Posterior cingulate gyrus (tissue), 11 donors: ENCODE results near the gene CEMIP2.

ENCODE experiments used
- DNase-seq, 10 donors: peaks; one replicate each; pipeline versions ENCODE4 v3.0.0 to v3.0.0-alpha.2; 2020 to 2021; ENCODE audit warnings: mixed read lengths in 3 of 10
- intact Hi-C: fragments of 100-400 bp; cut with DNase I; formaldehyde crosslinking; loops from one replicate; pipeline ENCODE4 v1.15.1; 2023

The CEMIP2 gene

GRCh38 chr9:71754151-71754550 is 14.2 kb downstream of the CEMIP2 start:
- no peak for DNase-seq
- intact Hi-C loops, result no loop called here

DNA sequence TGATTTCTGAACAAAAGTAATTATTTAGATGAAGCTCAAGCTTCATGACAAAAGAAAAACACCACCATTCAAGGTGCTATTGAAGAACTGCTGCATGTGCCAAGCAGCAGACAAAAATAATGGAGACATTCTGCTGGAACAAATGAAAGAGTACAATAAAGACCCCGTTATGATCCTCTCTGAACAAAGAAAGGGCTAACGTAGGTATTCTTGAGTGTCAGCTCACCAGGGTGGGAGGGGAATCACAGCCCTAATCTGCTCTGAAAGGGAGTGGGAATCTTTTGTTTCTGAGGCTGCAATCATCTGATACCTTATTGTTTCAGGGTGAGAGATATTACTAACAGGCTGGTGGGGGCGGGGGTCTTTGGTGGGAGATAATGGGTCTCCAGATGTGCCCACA is 15.4 kb downstream of the CEMIP2 start:
- intact Hi-C loops, result no loop called here
- no peak for DNase-seq

GRCh38 chr9:71752352-71752751 is 16.0 kb downstream of the CEMIP2 start:
- intact Hi-C loops, result no loop called here
- DNase-seq, result no peak

DNA sequence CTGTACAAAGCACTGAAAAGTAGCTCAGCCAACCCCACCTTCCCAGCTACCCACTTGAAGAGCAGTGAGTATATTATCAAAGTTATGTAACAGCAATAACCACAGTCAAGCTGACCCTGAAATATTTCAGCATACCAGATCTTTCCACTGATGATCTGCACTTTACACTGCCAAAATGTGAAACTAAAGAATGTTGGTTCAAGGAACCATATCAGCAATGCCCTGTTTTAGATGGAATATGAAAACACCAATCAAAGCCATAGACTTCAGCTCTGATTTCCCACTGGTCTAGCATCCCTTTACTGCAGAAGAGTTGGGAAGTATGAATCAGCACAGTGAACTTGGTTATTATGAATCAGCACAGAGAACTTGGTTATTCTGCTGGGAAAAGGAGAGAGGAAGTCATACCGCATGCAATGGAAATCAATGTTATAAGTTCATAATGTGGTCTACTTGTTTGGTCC is 20.0 kb downstream of the CEMIP2 start:
- DNase-seq, result no peak
- intact Hi-C loops, result no loop called here

- intact Hi-C loops, result no loop called here
- DNase-seq, result no peak
These were observed 20.7 kb downstream of the CEMIP2 start for GRCh38 chr9:71747576-71747975.

DNA sequence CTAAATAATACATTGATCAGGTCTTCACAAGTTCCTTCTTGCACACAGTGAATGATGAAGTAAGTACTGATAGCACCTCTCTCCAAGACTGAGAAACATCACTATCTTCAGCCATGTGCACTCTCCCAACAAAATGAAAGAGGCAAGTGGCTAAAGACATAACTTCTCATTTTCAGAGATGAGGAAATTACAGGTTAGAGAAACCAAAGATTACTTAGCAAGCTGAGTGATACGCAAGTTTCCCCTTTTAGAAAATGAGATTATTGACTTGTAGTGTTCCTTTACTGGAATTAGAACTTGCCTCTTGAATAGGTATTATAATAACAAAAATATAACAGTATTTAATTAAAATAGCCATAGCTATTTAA is 21.6 kb downstream of the CEMIP2 start:
- intact Hi-C loops, result no loop called here
- no peak for DNase-seq

DNA sequence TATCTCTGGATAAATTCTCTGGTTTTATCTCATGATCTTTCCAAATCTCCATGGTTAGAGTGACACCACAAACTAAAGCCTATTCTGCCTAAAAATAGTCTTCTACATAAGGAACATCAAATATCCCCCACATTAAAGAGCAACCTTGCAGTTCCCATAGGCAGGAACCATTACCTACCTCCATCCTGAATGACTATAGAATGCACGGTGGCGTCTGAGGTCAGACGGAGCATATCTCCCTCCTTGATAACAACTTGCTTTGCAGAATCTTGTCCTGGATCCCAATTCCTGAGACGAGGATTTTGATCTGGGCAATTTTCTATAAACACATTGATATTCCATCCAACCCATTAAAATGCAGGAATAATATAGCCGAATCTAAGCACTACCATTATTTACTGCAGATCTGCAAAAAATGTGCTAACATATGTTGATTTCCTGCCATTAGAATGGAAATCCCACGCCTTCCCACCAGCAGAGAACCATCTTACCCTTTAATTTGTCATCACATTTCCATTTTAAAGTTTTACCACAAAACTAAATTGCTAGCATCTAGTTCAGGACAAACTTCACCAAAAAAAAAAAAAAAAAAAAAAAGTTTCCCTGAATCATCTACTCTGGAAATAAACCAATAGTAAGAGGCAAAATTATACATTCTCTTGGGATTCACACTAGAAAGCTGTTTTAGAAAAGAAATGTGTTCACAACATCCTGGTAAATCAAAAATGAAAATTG is 22.1 kb downstream of the CEMIP2 start:
- no peak for DNase-seq
- intact Hi-C loops, result no loop called here

GRCh38 chr9:71744754-71745521 is 23.4 kb downstream of the CEMIP2 start:
- intact Hi-C loops, result loop anchor here (2.0 kb wide), 1 partner anchor 38 kb away; no protein-coding TSS in a partner anchor
- DNase-seq, result peak in 1 of 10 donors; percentile 55

DNA sequence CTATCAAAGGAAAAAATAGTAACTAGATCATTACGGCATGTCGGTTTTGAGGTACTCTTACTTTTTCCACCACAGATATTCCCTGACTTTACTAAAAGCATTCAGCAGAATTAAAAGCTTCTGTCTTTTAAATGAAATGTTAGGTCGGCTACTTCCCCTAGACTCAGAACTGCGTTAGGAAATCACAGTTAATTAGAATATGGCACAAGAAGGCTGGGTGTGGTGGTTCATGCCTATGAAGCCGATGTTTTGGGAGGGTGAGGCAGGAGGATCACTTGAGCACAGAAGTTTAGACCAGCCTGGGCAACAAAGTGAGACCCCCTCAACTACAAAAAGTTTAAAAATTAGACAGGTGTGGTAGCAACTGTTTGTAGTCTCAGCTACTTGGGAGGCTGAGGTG is 24.4 kb downstream of the CEMIP2 start:
- intact Hi-C loops, result loop anchor here (2.0 kb wide), 1 partner anchor 37 kb away; no protein-coding TSS in a partner anchor
- no peak for DNase-seq

- no peak for DNase-seq
- intact Hi-C loops, result no loop called here
These were observed 25.1 kb downstream of the CEMIP2 start for GRCh38 chr9:71743217-71743705.

DNA sequence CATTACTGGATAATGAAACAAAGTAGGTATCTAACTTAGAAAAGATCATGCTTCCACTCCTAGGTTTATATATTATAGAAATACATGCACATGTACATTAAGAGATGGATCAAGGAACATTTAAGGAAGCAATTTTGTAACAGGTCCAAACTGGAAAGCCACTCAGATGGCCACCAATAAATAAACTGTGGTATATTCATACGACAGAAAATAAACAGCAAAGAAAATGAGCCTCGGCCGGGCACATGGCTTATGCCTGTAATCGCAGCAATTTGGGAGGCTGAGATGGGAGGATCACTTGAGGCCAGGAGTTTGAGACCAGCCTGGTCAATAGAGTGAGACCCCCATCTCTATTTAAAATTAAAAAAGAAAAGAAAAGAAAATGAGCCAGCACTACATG is 25.6 kb downstream of the CEMIP2 start:
- no peak for DNase-seq
- intact Hi-C loops, result no loop called here

DNA sequence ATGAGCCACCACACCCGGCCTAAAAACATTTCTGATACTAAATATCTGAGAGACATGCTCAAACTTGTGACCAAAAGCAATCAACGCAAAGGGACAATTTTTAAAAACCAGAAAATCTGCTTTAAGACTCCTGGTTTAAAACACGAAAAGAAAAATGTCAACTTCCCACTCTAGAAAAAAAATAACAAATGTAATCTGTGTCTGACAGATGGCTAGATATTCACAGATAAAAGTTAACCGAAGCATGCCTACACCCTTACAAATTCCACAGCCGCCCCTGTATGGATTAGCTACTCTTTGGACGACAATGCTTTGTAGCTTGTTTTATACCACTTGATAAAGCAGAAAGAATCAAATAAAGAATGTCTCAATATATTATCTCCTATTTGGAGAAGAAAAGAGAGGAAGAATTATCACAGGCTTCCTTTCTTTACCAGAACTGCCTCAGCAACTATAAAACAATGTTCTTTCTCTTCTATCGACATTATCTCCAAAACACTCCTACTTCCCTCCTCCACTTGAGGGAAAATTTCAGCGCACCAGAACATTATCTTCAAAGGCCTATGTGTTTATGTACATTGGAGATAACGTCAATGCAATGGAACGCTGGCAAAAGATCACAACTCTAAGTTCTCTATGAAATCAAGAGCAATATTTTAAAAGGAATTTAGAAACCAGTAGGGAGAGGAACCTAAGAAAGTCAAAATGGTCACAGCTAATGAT is 26.2 kb downstream of the CEMIP2 start:
- intact Hi-C loops, result no loop called here

DNA sequence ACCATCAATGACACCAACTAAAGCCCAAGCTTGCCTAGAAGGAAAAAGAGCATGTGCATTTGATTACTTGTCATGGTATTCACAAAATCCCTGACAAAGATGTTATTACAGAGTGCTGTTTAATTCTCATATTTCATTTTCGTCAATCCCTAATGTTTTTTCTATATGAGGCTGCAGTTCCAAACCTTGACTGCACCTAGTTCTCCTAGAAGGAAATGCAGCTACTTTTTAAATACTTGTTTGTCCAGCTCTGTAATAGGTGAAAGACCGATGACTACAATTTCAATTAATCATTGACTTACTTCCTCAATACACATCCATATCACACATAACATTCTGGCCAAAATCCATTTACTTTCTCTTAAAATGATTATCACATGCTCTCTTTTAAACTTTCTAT is 28.1 kb downstream of the CEMIP2 start:
- intact Hi-C loops, result no loop called here
- DNase-seq, result no peak

More for the DNA sequence above, 26.2 kb downstream of the CEMIP2 start:
- DNase-seq, result no peak

- intact Hi-C loops, result no loop called here
These were observed 30.9 kb downstream of the CEMIP2 start for GRCh38 chr9:71737455-71737854.

GRCh38 chr9:71736236-71736635 is 32.1 kb downstream of the CEMIP2 start:
- intact Hi-C loops, result no loop called here
- no peak for DNase-seq

More at GRCh38 chr9:71737455-71737854, 30.9 kb downstream of the CEMIP2 start:
- no peak for DNase-seq

DNA sequence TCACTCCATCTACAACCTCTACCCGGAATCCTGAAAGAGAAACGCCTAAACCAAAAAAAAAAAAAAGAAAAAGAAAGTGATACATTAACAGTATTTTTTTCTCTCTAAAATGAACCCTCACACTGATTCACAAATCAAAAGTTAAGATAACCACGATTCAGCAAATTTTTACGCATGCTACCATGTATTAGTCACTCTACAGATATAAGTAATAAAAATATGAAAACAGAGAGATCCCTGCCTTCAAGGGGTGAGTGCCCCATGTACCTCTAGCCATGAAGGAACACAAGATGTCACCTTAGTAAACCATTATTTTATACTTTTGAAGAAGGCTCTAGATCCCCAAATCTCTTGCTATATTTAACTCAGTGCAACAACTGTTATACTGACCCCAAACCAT is 33.4 kb downstream of the CEMIP2 start:
- intact Hi-C loops, result no loop called here
- no peak for DNase-seq

DNA sequence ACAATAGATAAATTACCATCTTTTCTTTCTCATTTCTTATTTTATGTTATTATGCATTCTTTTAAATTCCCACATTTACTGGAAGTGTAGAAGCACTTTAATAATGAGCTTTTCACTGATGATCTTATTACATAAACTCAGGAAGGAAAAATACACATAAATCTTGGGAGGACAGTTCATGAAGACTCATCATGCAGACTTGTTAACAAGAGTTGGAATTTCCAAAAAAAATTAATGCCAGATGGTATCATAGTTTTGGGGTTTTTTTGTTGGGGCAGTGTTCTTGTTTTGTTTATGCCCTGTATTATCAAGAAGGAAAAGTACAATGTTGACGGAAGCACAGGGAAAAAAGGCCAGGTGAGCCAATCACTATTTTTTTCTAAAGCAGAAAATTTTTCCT is 35.1 kb downstream of the CEMIP2 start:
- intact Hi-C loops, result no loop called here
- DNase-seq, result no peak

DNA sequence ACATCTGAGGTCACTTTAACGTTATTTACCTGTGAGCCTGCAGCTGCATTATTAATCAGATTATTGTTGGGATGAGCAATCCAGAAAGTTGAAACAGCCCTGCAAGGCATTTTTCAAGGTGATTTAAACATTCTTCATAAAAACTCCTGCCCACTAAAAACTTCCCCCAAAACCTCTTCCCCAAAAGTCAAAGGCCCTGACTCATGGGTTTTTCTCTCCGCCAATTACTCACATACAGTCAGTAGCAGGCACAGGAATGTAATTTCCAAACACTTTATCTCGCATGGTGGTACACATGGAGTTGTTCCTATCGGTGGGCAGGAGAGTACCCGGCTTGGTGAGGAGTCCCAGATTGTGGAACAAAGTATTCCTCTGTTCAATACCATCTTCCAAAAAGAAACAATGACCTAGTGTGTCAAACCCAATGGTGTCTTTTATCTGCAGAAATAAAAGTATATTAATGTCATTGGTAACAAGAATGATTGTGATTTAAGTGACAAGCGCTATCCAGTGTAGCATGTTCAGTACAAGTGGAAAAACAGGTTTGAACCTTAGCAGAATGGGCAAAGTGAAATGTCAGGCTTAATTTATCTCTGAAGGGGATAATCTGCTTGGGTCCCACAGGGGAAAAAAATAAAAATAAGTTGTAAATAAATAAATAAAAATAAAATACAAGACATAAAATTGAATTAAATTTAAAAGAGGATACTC is 38.3 kb downstream of the CEMIP2 start:
- intact Hi-C loops, result no loop called here

DNA sequence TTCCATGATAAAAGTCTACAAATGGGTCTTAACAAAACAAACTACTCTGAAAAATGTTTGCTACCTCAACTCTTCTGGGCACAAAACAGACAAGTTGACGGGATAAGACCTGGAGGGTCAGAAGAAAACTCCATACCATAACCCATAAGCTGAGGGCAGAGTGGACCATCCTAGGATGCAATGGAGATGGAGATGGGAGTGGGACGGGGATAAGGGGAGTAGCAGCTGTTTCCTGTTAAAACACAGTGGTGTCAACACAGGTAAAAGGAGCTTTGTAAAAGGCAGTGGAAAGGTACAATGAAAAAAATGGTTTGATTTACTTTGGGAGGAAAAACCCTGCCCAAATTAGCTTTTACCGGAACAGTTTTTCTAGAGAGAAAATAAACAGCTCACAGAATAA is 41.6 kb downstream of the CEMIP2 start:
- intact Hi-C loops, result no loop called here
- no peak for DNase-seq

More for the DNA sequence above, 38.3 kb downstream of the CEMIP2 start:
- no peak for DNase-seq

- no peak for DNase-seq
- intact Hi-C loops, result no loop called here
These were observed 42.5 kb downstream of the CEMIP2 start for GRCh38 chr9:71725590-71726338.
